ENCODE results near the gene ZNF345. TPM values are rescaled to one million over a fixed set of nuclear protein-coding genes. Genes with fewer than 3 reads are reported as not detected.

ZNF345 gene
- total RNA-seq, 1 experiment from 2014 or later = 3.0 TPM

GRCh38 chr19:36916991-36917390 is 66.3 kb downstream of the ZNF345 start:
- DNase-seq (ENCODE audit: low read depth) = no peak

- DNase-seq (ENCODE audit: low read depth) = no peak
Observed at GRCh38 chr19:36918090-36918489, 67.4 kb downstream of the ZNF345 start.

Other genes starting within 250 kb of the ZNF345 start
- gene ZNF382, start 245.6 kb upstream of the ZNF345 start, total RNA-seq (2014; rRNA removed; shearing (Covaris generic)) = 8.3 and 12.8 TPM in 2 replicates
- gene ZNF461, start 184.0 kb upstream of the ZNF345 start, total RNA-seq (2014; rRNA removed; shearing (Covaris generic)) = 8.4 and 15.9 TPM in 2 replicates
- gene ZNF567, start 163.3 kb upstream of the ZNF345 start, total RNA-seq (2014; rRNA removed; shearing (Covaris generic)) = 7.6 and 7.7 TPM in 2 replicates
- 2.7 and 4.4 TPM in 2 replicates for gene ZNF850, start 78.1 kb upstream of the ZNF345 start, total RNA-seq (2014; rRNA removed; shearing (Covaris generic))
- gene ZNF790, start 12.5 kb upstream of the ZNF345 start, total RNA-seq (2014; rRNA removed; shearing (Covaris generic)) = 3.5 and 7.2 TPM in 2 replicates
- 2.1 and 3.0 TPM in 2 replicates for gene ZNF829, start 65.4 kb downstream of the ZNF345 start, total RNA-seq (2014; rRNA removed; shearing (Covaris generic))
- gene ZNF568, start 65.5 kb downstream of the ZNF345 start, total RNA-seq (2014; rRNA removed; shearing (Covaris generic)) = 7.3 and 9.7 TPM in 2 replicates
- 3.3 and 9.6 TPM in 2 replicates for gene ZNF420, start 227.6 kb downstream of the ZNF345 start, total RNA-seq (2014; rRNA removed; shearing (Covaris generic))